ENCODE measurements around the gene ATP6V0E1.

ATP6V0E1 gene

DNA sequence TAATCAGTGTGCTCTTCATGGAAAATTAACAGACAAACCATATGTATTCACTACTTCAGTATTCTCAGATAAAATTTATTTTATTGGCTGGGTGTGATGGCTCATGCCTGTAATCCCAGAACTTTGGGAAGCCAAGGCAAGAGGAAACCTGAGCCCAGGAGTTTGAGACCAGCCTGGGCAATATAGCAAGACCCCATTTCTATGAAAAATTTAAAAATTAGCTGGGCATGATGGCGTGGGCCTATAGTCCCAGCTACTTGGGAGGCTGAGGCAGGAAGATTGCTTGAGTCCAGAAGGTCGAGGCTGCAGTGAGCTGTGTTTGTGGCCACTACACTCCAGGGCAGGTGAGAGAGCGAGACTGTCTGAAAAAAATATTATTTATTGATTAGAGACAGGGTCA lies 49.2 kb downstream of the ATP6V0E1 start:
- TF ChIP-seq CTCF (IDR thresholded peaks at IDR 0.05): no peak
- Histone ChIP-seq H3K4me3 (no peak overlapping the region), H3K27ac (no peak overlapping the region)
- DNase-seq (ENCODE audit: low spot score): no peak

GRCh38 chr5:173033923-173034322 lies 50.4 kb downstream of the ATP6V0E1 start:
- TF ChIP-seq CTCF (IDR thresholded peaks at IDR 0.05): no peak
- no peak overlapping the region for H3K4me3 ChIP-seq
- no peak for DNase-seq (ENCODE audit: low spot score)
- H3K27ac ChIP-seq: no peak overlapping the region

DNA sequence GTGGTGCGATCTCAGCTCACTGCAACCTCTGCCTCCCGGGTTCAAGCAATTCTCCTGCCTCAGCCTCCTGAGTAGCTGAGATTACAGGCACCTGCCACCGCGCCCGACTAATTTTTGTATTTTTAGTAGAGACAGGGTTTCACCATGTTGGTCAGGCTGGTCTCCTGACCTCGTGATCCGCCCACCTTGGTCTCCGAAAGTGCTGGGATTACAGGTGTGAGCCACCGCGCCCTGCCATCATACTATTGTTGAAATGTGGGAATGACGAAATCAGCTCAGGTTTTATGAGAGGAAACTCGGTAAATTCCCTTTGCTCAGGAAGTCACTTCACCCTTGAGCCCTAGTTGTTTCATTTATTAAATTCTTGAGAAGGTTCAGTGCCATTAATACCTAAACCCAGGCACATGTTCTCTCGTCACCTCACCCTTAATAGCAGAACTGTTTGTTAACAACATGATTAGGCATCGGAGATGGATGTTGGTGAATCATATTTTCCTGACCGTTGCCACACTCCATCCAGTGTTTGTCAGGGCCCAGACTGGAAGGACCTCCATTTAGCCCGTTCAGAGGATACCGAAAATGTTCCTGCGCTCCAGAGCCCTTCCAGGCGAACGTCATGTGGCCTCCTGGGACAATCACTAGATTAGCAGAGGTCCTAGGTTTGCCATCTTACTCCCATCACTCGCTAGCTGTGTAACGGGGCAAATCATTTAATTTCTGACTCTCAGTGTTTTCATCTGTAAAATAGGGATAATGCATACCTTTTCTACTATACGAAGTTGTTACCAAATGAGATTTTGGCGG lies 52.5 kb downstream of the ATP6V0E1 start:
- TF ChIP-seq CTCF (IDR thresholded peaks at IDR 0.05): no peak
- peak overlapping the region in 1 of 2 donors; percentile 72 for H3K27ac ChIP-seq
- peak overlapping the region; percentile 33 for H3K4me3 ChIP-seq
- no peak for DNase-seq (ENCODE audit: low spot score)

GRCh38 chr5:173039188-173039587 lies 55.6 kb downstream of the ATP6V0E1 start:
- DNase-seq (ENCODE audit: low spot score): no peak
- Histone ChIP-seq H3K27ac (no peak overlapping the region), H3K4me3 (no peak overlapping the region)
- no peak for TF ChIP-seq CTCF (IDR thresholded peaks at IDR 0.05)

DNA sequence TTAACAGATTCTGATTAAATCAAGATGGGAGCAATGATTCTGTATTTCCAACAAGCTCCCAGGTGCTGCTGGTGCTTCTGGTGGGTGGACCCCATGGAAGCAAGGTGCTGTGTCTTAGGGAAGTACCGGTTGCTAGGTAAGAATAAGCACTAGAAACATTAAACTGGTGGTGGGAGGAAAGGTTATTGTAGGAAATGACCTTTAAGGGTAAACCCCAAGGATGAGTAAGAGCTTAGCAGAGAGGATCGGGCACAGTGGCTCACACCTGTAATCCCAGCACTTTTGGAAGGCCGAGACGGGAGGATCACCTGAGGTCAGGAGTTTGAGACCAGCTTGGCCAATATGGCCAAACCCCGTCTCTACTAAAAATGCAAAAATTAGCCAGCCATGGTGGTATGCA lies 56.4 kb downstream of the ATP6V0E1 start:
- no peak for TF ChIP-seq CTCF (IDR thresholded peaks at IDR 0.05)
- Histone ChIP-seq H3K27ac (no peak overlapping the region), H3K4me3 (no peak overlapping the region)
- no peak for DNase-seq (ENCODE audit: low spot score)

DNA sequence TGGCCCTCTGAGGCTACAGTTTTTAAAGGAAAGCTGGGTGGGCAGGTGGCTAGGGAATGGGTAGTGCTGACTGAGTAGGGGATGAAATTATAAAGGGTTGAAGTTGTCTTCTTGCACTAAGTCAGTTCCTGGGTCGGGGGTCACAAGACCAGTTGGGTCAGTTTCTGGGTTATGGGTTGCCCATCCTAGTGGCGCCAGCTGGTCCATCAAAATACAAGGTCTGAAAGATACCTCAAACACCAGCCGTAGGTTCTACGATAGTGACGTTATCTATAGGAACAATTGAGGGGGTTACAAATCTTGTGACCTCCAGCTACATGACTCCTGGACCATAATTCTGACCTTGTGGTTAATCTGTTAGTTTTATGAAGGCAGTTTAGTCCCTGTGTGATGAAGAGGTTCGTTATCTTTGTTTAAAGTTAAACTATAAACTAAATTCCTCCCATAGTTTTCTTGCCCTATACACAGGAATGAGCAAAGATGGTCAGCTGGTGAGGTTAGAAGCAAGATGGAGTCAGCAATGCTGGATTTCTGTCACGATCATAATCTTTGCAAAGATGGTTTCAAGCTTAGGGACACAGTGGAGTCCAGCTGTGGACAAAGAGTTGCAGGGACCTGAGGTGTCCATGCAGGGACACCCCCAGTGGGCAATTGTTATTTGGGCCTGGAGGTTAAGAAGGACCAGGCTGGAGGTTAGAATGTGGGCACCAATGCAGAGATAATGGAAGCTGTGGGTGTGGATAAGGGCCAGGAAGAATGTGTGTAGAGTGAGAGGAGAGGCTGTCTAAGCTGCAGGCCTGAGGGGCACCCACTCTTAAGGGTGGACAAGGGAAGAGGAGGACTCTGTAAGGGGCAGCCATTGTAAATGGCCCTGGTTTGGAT lies 58.6 kb downstream of the ATP6V0E1 start:
- no peak overlapping the region for H3K4me3 ChIP-seq
- no peak for DNase-seq (ENCODE audit: low spot score)
- H3K27ac ChIP-seq: no peak overlapping the region
- no peak for TF ChIP-seq CTCF (IDR thresholded peaks at IDR 0.05)
